ENCODE data around the gene GOLGA6L10.
"Not testable (repeated sequence)": the region's sequence is repeated elsewhere in the genome, so short reads cannot be mapped to it uniquely, and the experiment has no call there.

DNA sequence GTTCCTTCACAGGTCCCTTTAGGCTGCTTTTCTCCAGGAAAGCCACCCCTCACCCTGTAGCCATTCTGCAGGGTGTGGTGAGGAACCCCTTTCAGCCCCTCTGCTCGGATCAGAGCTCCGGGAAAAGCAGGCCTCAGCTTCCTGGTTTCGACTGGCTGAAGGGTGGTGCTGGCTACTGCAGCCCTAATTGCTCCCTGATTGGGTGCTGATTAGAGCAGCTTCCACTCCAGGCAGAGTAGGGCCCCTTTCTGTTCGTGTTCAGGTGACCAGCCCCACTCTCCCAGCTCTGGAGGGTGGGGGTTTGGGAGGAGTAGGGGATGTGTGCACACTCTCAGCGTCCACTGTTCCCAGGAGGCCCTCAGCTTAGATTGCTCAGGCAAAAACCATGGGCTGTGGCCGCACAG, 49.8 kb downstream of the GOLGA6L10 start:
- not testable (repeated sequence) for TF ChIP-seq YY1 (IDR thresholded peaks at IDR 0.05; ENCODE audit: insufficient read depth, insufficient read length); SUZ12 (IDR thresholded peaks at IDR 0.05; ENCODE audit: extremely low read depth, insufficient read depth, insufficient read length)

All from NT2/D1 (cell line).